Amniotic epithelial cell (primary cell): ENCODE data around the gene SETD7.

Experiments used
- DNase-seq: peaks from one replicate; pipeline ENCODE4 v3.0.0-alpha.2; 2010; ENCODE audit warnings: low read depth

The SETD7 gene

GRCh38 chr4:139556071-139556723, at the start of gene SETD7:
Gene SETD7 (minus strand): TSS chr4:139556219. CDS start chr4:139556137, 82 bp downstream.
- DNase-seq: peak; percentile 78

- no peak for DNase-seq
Observed at GRCh38 chr4:139605516-139605915, 49.5 kb upstream of the SETD7 start.

GRCh38 chr4:139603576-139604410, 47.8 kb upstream of the SETD7 start:
- peak; percentile 79 for DNase-seq

GRCh38 chr4:139602776-139603360, 46.8 kb upstream of the SETD7 start:
- DNase-seq: no peak

- no peak for DNase-seq
Observed at GRCh38 chr4:139600662-139601061, 44.6 kb upstream of the SETD7 start.

- peak; percentile 85 for DNase-seq
Observed at GRCh38 chr4:139599594-139600374, 43.8 kb upstream of the SETD7 start.

GRCh38 chr4:139599076-139599475, 43.1 kb upstream of the SETD7 start:
- no peak for DNase-seq

GRCh38 chr4:139596684-139597279, 40.8 kb upstream of the SETD7 start:
- DNase-seq: peak; percentile 16

GRCh38 chr4:139596034-139596683, 40.1 kb upstream of the SETD7 start:
- DNase-seq: peak; percentile 57

- DNase-seq: no peak
Observed at GRCh38 chr4:139594591-139595185, 38.7 kb upstream of the SETD7 start.

GRCh38 chr4:139593091-139593564, 37.1 kb upstream of the SETD7 start:
- peak; percentile 85 for DNase-seq

GRCh38 chr4:139589336-139590018, 33.5 kb upstream of the SETD7 start:
- peak; percentile 42 for DNase-seq

- peak; percentile 54 for DNase-seq
Observed at GRCh38 chr4:139587446-139587845, 31.4 kb upstream of the SETD7 start.

GRCh38 chr4:139585473-139585872, 29.5 kb upstream of the SETD7 start:
- DNase-seq: peak; percentile 18

- peak; percentile 64 for DNase-seq
Observed at GRCh38 chr4:139584784-139585183, 28.8 kb upstream of the SETD7 start.

- no peak for DNase-seq
Observed at GRCh38 chr4:139584013-139584412, 28.0 kb upstream of the SETD7 start.

GRCh38 chr4:139582044-139582443, 26.0 kb upstream of the SETD7 start:
- DNase-seq: peak; percentile 23

- peak; percentile 45 for DNase-seq
Observed at GRCh38 chr4:139581096-139581495, 25.1 kb upstream of the SETD7 start.

GRCh38 chr4:139576219-139576618, 20.2 kb upstream of the SETD7 start:
- DNase-seq: peak; percentile 51

GRCh38 chr4:139575072-139575471, 19.1 kb upstream of the SETD7 start:
- no peak for DNase-seq
